AG04449 (cell line): ENCODE results near the gene NUMA1.

Source experiments
- CTCF ChIA-PET: fragments of 350-600 bp; formaldehyde crosslinking; extraction: SDS; loops from one replicate; lab custom pipeline; 2021; ENCODE audit warnings: antibody characterized with exemption; lab: Yijun Ruan, JAX
- POLR2A ChIA-PET: fragments of 400-600, 350-600 bp; formaldehyde crosslinking; extraction: SDS; loops from one replicate; lab custom pipeline; 2020; ENCODE audit warnings: antibody characterized with exemption, inconsistent platforms; lab: Yijun Ruan, JAX
- DNase-seq: peaks from one replicate; pipeline ENCODE4 v3.0.0-alpha.2; 2010; ENCODE audit warnings: low read depth, low spot score
- H3K4me3 ChIP-seq: 2 replicates; pipeline ENCODE4 v1.5.1; 2011; ENCODE audit warnings: low read depth, mild to moderate bottlenecking, control low read depth, low read length
- TF ChIP-seq, protein P1 (sequence below): IDR thresholded peaks from one replicate; pipeline ENCODE4 v1.5.1; 2011; ENCODE audit warnings: mild to moderate bottlenecking, moderate library complexity, low read length, control low read depth, inconsistent platforms; ENCODE audit not compliant: insufficient read depth; ENCODE audit errors: missing control alignments

NUMA1 gene

DNA sequence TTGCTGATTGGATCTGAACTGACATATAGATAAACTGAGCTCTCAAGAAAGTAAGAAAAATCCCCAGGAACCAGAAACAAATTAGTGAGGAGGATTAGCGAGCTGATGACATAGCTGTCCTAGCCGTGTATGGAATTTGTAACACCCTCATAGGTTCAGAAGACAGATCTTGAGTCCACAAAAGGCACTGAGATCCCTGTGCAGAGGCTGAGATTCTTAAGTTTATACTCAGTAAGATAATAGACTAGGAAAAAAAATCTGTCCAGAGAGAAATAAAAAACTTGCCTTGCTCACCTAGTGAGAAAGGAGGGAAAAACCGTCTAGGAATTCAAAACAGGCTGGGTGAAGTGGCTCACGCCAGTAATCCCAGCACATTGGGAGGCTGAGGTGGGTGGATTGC is 4.6 kb downstream of the NUMA1 start:
- ChIA-PET CTCF (interaction anchor here (0.7 to 4.3 kb wide), 7 partner anchors 9 to 107 kb away, joined by 3 to 30 read pairs (median 3); no protein-coding TSS in a partner anchor), POLR2A (no interaction called here)
- H3K4me3 ChIP-seq, result no peak overlapping the region
- DNase-seq, result no peak
- TF ChIP-seq, protein P1, sequence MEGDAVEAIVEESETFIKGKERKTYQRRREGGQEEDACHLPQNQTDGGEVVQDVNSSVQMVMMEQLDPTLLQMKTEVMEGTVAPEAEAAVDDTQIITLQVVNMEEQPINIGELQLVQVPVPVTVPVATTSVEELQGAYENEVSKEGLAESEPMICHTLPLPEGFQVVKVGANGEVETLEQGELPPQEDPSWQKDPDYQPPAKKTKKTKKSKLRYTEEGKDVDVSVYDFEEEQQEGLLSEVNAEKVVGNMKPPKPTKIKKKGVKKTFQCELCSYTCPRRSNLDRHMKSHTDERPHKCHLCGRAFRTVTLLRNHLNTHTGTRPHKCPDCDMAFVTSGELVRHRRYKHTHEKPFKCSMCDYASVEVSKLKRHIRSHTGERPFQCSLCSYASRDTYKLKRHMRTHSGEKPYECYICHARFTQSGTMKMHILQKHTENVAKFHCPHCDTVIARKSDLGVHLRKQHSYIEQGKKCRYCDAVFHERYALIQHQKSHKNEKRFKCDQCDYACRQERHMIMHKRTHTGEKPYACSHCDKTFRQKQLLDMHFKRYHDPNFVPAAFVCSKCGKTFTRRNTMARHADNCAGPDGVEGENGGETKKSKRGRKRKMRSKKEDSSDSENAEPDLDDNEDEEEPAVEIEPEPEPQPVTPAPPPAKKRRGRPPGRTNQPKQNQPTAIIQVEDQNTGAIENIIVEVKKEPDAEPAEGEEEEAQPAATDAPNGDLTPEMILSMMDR, result no peak

DNA sequence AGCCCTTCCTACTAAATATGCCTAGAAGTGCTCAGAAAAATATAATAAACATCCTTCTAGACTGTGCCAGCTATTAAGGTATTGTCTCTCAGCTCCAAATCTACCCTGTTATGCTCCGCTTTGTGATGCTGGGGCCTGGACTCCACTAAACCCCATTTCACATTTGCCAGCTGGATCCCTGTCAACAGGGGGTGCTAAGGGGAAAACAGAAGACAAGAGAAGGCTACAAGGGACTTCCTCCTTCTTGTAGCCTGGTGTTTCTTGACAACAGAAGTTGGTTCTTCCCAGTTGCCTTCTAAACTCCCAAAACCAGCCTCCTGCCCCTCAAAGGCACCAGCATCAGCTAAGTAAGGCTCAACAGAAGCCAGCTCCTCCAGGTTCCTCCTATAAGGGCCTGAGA is 5.2 kb downstream of the NUMA1 start:
- TF ChIP-seq, protein P1, result peak; percentile 12
- ChIA-PET CTCF (interaction anchor here (0.5 to 4.3 kb wide), 9 partner anchors 8 to 108 kb away, joined by 3 to 30 read pairs (median 3); no protein-coding TSS in a partner anchor), POLR2A (interaction anchor here (0.5 kb wide), 1 partner anchor 409 kb away, joined by 3 read pairs; no protein-coding TSS in a partner anchor)
- no peak overlapping the region for H3K4me3 ChIP-seq
- no peak for DNase-seq

DNA sequence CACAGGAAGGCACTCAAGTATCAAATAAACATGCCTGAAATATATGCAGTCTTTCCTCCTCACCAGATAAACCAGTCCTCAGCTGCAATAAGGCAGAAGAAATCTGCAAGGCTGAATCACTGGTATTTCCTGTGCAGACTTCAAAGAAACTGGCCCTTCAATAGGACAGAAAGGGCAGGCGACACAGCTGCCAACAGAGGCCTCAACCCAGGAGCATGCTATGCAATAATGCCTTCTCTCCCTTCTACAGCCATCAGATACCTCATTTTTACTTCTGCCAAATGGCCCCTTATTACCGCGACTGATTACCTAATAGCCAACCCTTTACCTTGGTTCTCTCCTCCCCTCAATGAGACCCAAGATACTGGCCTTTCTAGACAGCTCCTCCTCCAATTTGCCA is 8.0 kb downstream of the NUMA1 start:
- DNase-seq, result no peak
- TF ChIP-seq, protein P1, result no peak
- ChIA-PET CTCF (interaction anchor here (1.8 to 4.3 kb wide), 6 partner anchors 19 to 111 kb away, joined by 5 to 30 read pairs (median 8); no protein-coding TSS in a partner anchor), POLR2A (interaction anchor here (1.2 kb wide), 1 partner anchor 30 kb away, joined by 4 read pairs; no protein-coding TSS in a partner anchor)
- no peak overlapping the region for H3K4me3 ChIP-seq

DNA sequence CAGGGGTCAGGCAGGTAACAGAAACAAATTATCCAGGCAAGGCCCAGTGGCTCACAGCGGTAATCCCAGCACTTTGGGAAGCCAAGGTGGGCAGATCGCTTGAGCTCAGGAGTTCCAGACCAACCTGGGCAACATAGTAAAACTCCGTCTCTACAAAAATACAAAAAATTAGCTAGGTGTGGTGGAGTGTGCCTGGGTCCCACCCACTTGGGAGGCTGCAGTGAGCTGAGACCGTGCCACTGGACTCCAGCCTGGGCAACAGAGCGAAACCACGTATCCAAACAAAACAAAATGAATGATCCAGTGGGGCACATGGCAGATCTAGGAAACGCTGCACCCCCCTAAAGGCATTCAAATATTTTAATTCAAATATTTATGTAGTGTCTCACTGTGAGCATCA is 9.9 kb downstream of the NUMA1 start:
- ChIA-PET CTCF (interaction anchor here (1.0 to 4.4 kb wide), 4 partner anchors 9 to 73 kb away, joined by 4 to 20 read pairs (median 6); no protein-coding TSS in a partner anchor), POLR2A (no interaction called here)

DNA sequence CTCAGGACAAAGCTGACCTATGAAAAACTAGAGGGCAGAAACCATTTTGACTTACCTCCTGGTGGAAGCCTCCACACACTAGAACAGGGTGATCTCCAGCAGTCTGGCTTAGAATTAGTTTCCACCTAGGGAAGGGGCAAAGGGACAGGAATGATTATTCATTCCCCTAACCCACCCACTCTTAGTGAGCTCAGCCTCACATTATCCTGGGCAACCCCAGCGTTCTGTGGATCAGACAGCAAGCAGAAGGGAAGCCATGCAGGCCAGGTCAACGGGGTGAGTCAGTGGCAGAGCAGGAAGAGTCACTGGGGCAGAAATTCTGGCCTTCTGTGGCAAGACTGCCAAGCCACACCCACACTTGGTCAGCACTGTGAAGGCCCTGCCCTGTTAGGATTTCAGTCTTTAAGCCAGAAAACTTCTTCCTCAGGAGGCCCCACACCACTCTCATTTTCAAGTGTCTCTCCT is 10.5 kb downstream of the NUMA1 start:
- DNase-seq, result no peak
- CTCF ChIA-PET, result interaction anchor here (2.2 to 4.4 kb wide), 3 partner anchors 30 to 74 kb away, joined by 5 to 20 read pairs (median 8); no protein-coding TSS in a partner anchor
- POLR2A ChIA-PET, result interaction anchor here (1.6 kb wide), 1 partner anchor 29 kb away, joined by 3 read pairs; no protein-coding TSS in a partner anchor
- peak overlapping the region; percentile 21 for H3K4me3 ChIP-seq
- TF ChIP-seq, protein P1, result no peak

More for the DNA sequence above, 9.9 kb downstream of the NUMA1 start:
- no peak overlapping the region for H3K4me3 ChIP-seq
- no peak for DNase-seq
- TF ChIP-seq, protein P1, result no peak

DNA sequence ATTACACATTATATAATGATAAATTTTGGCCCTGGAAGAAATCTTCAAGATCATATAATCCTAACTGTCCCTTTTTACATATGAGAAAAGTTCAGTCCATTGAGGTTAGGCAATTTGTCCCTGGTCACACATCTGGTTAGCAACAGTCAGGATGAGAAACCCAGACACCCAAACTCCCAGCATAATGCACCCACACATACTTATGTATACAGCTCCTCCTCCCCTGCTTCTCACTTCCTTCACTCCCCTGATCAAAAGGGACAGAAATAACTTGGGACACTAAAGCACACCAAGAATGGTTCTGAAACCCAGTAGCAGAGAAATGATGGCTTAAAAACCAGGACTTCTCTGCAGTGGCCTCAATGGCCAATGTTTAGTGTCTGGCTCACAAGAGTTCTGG is 11.1 kb downstream of the NUMA1 start:
- peak overlapping the region; percentile 31 for H3K4me3 ChIP-seq
- ChIA-PET CTCF (interaction anchor here (2.2 to 4.4 kb wide), 2 partner anchors 44 to 74 kb away, joined by 5 to 20 read pairs; no protein-coding TSS in a partner anchor), POLR2A (interaction anchor here (1.6 kb wide), 1 partner anchor 29 kb away, joined by 3 read pairs; no protein-coding TSS in a partner anchor)
- TF ChIP-seq, protein P1, result no peak
- no peak for DNase-seq
